ENCODE measurements around the gene DHX16. TPM values are rescaled to one million over a fixed set of nuclear protein-coding genes. Genes with fewer than 3 reads are reported as not detected.
A peak's percentile ranks its signal among the peaks of the same experiment; 100 is the strongest.

DHX16 gene
- total and polyA plus RNA-seq, 2 of the 4 experiments (the other 2 are of a cell fraction): 47.9 to 48.4 TPM

GRCh38 chr6:30682143-30683117 is 9.6 kb upstream of the DHX16 start:
- Histone ChIP-seq H3K4me1 (ENCODE audit: control insufficient read depth, insufficient read depth, low read length) (peaks cover 14% of the 10 kb centered on the region), H4K20me1 (ENCODE audit: insufficient read depth, low read length) (peaks cover 80% of the 10 kb centered on the region), H3K4me3 (ENCODE audit: insufficient read depth, low read depth, low read length) (peak overlapping the region; percentile 97), H3K9ac (ENCODE audit: low read depth, low read length) (peak overlapping the region; percentile 100), H2BK120ac (ENCODE audit: low read depth, low read length) (peak overlapping the region; percentile 88), H3K56ac (ENCODE audit: extremely low read depth, insufficient read depth, low read length) (peak overlapping the region; percentile 100), H4K91ac (ENCODE audit: insufficient read depth, low read depth, low read length) (peak overlapping the region; percentile 99), H3K79me1 (ENCODE audit: low read depth in 1 of 2, low read length in 2 of 2) (peaks cover 0 to 35% of the 10 kb centered on the region in 2 experiments), H3K27me3 (ENCODE audit: control insufficient read depth, insufficient read depth, low read length) (no peaks in the 10 kb centered on the region), H2BK15ac (ENCODE audit: low read depth, low read length) (peak overlapping the region; percentile 96; the same call in 2 of the 3 replicates), H3K9me3 (ENCODE audit: control insufficient read depth, insufficient read depth, low read length) (no peaks in the 10 kb centered on the region), H2BK20ac (ENCODE audit: low read depth, low read length) (peak overlapping the region; percentile 55), H2AFZ (replicated peaks; ENCODE audit: low read length, poor library complexity) (peak overlapping the region; percentile 59), H3K4me2 (ENCODE audit: low read depth, low read length) (peak overlapping the region; percentile 99), H3K9me1 (ENCODE audit: insufficient read depth, low read length) (no peaks in the 10 kb centered on the region), H3K36me3 (ENCODE audit: control insufficient read depth, insufficient read depth, low read length) (peaks cover 54% of the 10 kb centered on the region), H2BK5ac (ENCODE audit: low read depth, low read length, poor library complexity, severe bottlenecking) (peak overlapping the region; percentile 96), H3K23ac (ENCODE audit: low read depth, low read length) (peak overlapping the region; percentile 100), H4K8ac (ENCODE audit: low read depth in 2 of 2, low read length in 2 of 2) (peak overlapping the region; percentile 90 to 96), H2AK5ac (ENCODE audit: low read depth, low read length) (peak overlapping the region; percentile 98), H3K18ac (ENCODE audit: low read depth, low read length) (peak overlapping the region; percentile 92), H2AK9ac (replicated peaks; ENCODE audit: low read depth, low read length, poor library complexity) (peak overlapping the region; percentile 95), H4K5ac (ENCODE audit: low read depth, low read length) (peak overlapping the region; percentile 61), H3K27ac (ENCODE audit: insufficient read depth, low read length) (peak overlapping the region; percentile 100), H3K14ac (replicated peaks; ENCODE audit: low read depth, low read length) (peak overlapping the region; percentile 100), H3K4ac (ENCODE audit: low read depth, low read length) (peak overlapping the region; percentile 98)
- in situ Hi-C loops (cut with MboI; ENCODE audit: low sequenced_read_pairs): loop anchor here (5.0 kb wide), 1 partner anchor 40 kb away; the partner anchor contains the start of gene TUBB
- TSS peak; percentile 93 for BruUV-seq (replicated peaks)
- peak; percentile 63 for ATAC-seq (ENCODE audit: low read depth)
- POLR2A ChIA-PET (ENCODE audit: unreplicated experiment): interaction anchor here (0.5 to 1.8 kb wide), 4 partner anchors 10 to 229 kb away, joined by 3 to 7 read pairs (median 5); partner anchors contain the start of gene DHX16
- CTCF ChIA-PET: interaction anchor here (2.0 kb wide), 1 partner anchor 41 kb away, joined by 8 read pairs; no protein-coding TSS in a partner anchor
- WGBS, 2 experiments (ENCODE audit: extremely low coverage in 2 of 2, insufficient read length in 1 of 2): no CpG with 5 or more reads among the region's 11 CpGs
- dilution Hi-C loops (cut with HindIII; ENCODE audit: low sequenced_read_pairs, unreplicated experiment): no loop called here
- intact Hi-C loops (cut with micrococcal nuclease): loop anchor here (1.0 to 5.0 kb wide), 3 partner anchors 39 to 405 kb away; no protein-coding TSS in a partner anchor
- DNase-seq: peak; percentile 95
- TF ChIP-seq MXI1 (IDR thresholded peaks at IDR 0.05; ENCODE audit: borderline replicate concordance, low read depth, low read length) (peak; percentile 47; the same call in 1 of the 2 replicates), RCOR1 (IDR thresholded peaks at IDR 0.05; ENCODE audit: insufficient replicate concordance, low read length) (no peak), CHD1 (IDR thresholded peaks at IDR 0.05; ENCODE audit: low read depth, low read length) (0 out of 2 replicates have a peak, but pooled peaks have one; percentile 62), USF2 (IDR thresholded peaks at IDR 0.05; ENCODE audit: low read depth, low read length) (no peak), POLR2A (IDR thresholded peaks at IDR 0.05; ENCODE audit: low read depth, low read length) (peak; percentile 97), BHLHE40 (IDR thresholded peaks at IDR 0.05; ENCODE audit: low read depth, low read length) (peak; percentile 43; the same call in 1 of the 2 replicates), FOS (IDR thresholded peaks at IDR 0.05; ENCODE audit: low read depth, low read length) (peak; percentile 98), RAD21 (IDR thresholded peaks at IDR 0.05; ENCODE audit: low read length) (peak; percentile 5; the same call in 1 of the 2 replicates), ELK1 (IDR thresholded peaks at IDR 0.05; ENCODE audit: borderline replicate concordance, low read depth, low read length) (no peak), SMC3 (IDR thresholded peaks at IDR 0.05; ENCODE audit: low read depth, low read length) (peak; percentile 28; the same call in 1 of the 2 replicates), RFX5 (IDR thresholded peaks at IDR 0.05; ENCODE audit: low read depth, low read length) (no peak)
- TF ChIP-seq, protein P1, sequence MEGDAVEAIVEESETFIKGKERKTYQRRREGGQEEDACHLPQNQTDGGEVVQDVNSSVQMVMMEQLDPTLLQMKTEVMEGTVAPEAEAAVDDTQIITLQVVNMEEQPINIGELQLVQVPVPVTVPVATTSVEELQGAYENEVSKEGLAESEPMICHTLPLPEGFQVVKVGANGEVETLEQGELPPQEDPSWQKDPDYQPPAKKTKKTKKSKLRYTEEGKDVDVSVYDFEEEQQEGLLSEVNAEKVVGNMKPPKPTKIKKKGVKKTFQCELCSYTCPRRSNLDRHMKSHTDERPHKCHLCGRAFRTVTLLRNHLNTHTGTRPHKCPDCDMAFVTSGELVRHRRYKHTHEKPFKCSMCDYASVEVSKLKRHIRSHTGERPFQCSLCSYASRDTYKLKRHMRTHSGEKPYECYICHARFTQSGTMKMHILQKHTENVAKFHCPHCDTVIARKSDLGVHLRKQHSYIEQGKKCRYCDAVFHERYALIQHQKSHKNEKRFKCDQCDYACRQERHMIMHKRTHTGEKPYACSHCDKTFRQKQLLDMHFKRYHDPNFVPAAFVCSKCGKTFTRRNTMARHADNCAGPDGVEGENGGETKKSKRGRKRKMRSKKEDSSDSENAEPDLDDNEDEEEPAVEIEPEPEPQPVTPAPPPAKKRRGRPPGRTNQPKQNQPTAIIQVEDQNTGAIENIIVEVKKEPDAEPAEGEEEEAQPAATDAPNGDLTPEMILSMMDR (conservative IDR thresholded peaks at IDR 0.05; ENCODE audit: low read depth, low read length): no peak

Data from IMR-90 (cell line).